ENCODE measurements around the gene ADD3. TPM values are rescaled to one million over a fixed set of nuclear protein-coding genes. Genes with fewer than 3 reads are reported as not detected.
"Not testable (repeated sequence)": the region's sequence is repeated elsewhere in the genome, so short reads cannot be mapped to it uniquely, and the experiment has no call there.

ADD3 gene
- total RNA-seq, 8 experiments from 2014 or later: 18.3 to 251 (median 67.4) TPM

DNA sequence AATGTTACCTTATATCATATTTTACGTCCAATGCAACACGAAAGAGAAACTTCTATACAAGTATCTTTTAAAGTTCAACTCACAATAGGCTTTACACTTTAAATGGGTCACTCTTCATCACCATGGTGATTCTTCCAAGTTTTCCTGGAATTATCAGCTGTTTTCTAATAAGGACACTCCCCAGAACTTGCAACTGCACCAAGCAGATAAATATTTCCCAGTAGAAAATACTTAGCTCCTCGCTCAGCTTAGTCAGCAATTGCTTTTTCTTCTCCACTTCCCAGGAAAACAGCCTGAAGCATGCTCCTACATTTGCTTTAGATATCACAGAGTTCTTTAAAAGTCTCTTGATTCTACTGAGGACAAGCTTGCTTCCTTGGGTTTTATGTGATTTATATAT, 25.7 kb upstream of the ADD3 start:
- Histone ChIP-seq H3K27ac (no peak overlapping the region), H3K4me3 (no peak overlapping the region), H3K4me1 (replicated peaks in 1 of 2) (peaks cover 0 to 3% of the 10 kb centered on the region in 2 donors)
- 0 to 100% (median 79%) methylated on average over 1 to 3 of the region's 3 CpGs for WGBS, 10 experiments
- in situ Hi-C loops (cut with MboI; ENCODE audit: low pct_unique_long_range_greater_than_20kb in 2 of 9, low sequenced_read_pairs in 9 of 9, unreplicated experiment in 9 of 9): no loop called here
- ATAC-seq (replicated peaks in 6 of 8): peak in 4 of 8 experiments; percentile 20 to 70 (median 44)

DNA sequence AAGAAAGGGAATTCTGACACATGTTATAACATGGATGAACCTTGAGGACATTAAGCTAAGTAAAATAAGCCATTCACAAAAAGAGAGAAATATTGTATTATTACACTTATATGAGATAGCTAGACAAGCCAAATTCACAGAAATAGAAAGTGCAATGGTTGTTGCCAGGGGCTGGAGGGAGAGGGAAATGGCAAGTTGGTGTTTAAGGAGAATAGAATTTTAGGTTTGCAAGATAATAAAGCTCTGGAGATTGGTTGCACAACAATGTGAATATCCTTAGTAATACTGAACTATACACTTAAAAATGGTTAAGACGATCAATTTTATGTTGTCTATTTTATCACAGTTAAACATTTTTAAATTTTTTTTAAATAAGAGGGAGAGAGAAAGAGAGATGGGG, 25.0 kb upstream of the ADD3 start:
- 78 to 100% (median 92%) methylated on average over 1 of the region's 1 CpG; no CpG with 5 or more reads in 2 of the 10 experiments for WGBS, 10 experiments
- Histone ChIP-seq H3K4me1 (replicated peaks in 1 of 2) (no peaks in the 10 kb centered on the region), H3K27ac (no peak overlapping the region), H3K4me3 (no peak overlapping the region)
- no peak for ATAC-seq (replicated peaks in 6 of 8)
- in situ Hi-C loops (cut with MboI; ENCODE audit: low pct_unique_long_range_greater_than_20kb in 2 of 9, low sequenced_read_pairs in 9 of 9, unreplicated experiment in 9 of 9): no loop called here

DNA sequence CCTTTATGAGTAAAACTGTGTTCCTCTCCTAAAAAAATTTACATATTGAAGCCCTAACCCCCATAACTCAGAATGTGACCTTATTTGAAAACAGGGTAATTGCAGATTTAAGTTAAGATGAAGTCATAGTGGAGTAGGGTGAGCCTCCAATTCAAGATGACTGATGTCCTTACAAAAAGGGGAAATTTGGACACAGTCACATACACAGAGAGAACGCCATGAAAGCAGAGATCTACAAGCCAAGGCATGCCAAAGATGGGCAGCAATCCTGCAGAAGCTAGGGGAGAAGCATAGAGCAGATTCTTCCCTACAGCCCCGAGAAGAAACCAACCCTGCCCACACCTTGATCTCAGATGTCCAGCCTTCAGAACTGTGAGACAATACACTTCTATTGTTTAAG, 23.8 kb upstream of the ADD3 start:
- in situ Hi-C loops (cut with MboI; ENCODE audit: low pct_unique_long_range_greater_than_20kb in 2 of 9, low sequenced_read_pairs in 9 of 9, unreplicated experiment in 9 of 9): no loop called here
- 14 to 100% (median 80%) methylated on average over 1 to 2 of the region's 2 CpGs; no CpG with 5 or more reads in 1 of the 10 experiments for WGBS, 10 experiments
- no peak for ATAC-seq (replicated peaks in 6 of 8)
- Histone ChIP-seq H3K27ac (no peak overlapping the region), H3K4me1 (replicated peaks in 1 of 2) (no peaks in the 10 kb centered on the region), H3K4me3 (no peak overlapping the region)

DNA sequence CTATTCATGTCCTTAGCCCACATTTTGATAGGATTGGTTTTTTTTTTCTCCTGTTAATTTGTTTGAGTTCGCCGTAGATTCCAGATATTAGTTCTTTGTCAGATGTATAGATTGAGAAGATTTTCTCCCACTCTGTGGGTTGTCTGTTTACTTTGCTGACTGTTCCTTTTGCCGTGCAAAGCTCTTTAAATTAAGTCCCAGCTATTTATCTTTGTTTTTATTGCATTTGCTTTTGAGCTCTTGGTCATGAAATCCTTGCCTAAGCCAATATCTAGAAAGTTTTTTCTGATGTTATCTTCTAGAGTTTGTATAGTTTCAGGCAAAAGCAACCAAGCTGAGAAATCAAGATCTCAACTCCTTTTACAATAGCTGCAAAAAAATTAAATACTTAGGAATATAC, 22.0 kb upstream of the ADD3 start:
- H3K27ac ChIP-seq; ATAC-seq (replicated peaks in 6 of 8); H3K4me3 ChIP-seq; H3K4me1 ChIP-seq (replicated peaks in 1 of 2); in situ Hi-C loops (cut with MboI; ENCODE audit: low pct_unique_long_range_greater_than_20kb in 2 of 9, low sequenced_read_pairs in 9 of 9, unreplicated experiment in 9 of 9): not testable (repeated sequence)
- WGBS, 10 experiments: 86 to 100% (median 94%) methylated on average over 2 to 3 of the region's 3 CpGs; no CpG with 5 or more reads in 1 of the 10 experiments

DNA sequence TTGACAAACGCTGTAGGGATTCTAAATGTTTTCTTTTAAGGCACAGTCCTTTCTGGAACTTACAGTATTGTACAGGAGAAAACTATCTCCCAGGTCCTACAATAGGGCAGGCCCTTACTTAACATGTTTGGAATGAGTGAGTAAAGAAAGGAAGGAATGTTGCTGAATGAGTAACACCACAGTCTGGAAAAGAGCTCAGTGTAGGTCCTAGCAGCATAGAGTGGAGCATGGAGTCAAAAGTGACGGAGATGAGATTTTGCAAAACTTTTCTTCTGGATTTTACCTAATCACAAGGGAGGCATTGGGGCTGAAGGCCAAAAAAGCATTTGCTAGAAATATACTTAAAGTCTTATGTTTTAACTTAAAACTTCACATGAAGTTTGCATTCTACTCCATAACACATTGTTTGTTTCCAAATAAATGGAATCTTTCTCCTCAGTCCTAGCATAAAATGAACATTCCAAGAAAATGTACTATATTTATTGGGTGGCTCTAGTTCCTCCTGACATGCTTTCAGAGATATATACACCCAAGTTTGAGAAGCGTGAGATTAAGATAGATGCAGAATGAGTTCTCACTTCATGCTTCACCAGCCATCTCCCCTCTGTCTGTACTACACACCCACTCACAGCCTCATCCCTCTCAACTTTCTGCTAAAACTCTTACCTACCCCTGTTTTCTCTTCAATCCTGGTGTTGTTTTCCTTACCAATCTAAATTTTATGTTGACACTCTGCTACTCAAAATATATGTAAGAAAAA, 20.2 kb upstream of the ADD3 start:
- ATAC-seq (replicated peaks in 6 of 8): peak in 6 of 8 experiments; percentile 32 to 88 (median 58)
- Histone ChIP-seq H3K4me1 (replicated peaks in 1 of 2) (no peaks in the 10 kb centered on the region), H3K4me3 (no peak overlapping the region), H3K27ac (no peak overlapping the region)
- WGBS, 10 experiments: 0 to 100% (median 85%) methylated on average over 1 to 3 of the region's 3 CpGs
- in situ Hi-C loops (cut with MboI; ENCODE audit: low pct_unique_long_range_greater_than_20kb in 2 of 9, low sequenced_read_pairs in 9 of 9, unreplicated experiment in 9 of 9): no loop called here

DNA sequence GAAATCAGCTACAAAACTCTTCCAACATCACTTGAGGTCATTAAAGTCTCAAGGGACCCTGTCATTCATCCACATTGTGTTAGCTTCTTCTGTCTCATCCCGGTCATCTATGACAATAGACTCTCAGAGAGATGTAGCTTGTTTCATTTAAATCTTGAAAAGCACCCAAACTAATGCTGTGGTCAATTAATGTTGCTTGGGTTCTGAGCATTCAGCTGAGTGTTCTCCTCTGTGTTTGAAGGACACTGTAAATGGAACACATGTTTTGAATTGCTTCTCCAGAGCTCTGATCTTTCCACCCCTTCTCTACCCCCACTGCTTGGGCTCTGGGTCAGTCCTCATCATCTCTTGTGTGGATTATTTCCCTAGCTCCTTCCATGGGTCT, 19.6 kb upstream of the ADD3 start:
- H3K27ac ChIP-seq: no peak overlapping the region

DNA sequence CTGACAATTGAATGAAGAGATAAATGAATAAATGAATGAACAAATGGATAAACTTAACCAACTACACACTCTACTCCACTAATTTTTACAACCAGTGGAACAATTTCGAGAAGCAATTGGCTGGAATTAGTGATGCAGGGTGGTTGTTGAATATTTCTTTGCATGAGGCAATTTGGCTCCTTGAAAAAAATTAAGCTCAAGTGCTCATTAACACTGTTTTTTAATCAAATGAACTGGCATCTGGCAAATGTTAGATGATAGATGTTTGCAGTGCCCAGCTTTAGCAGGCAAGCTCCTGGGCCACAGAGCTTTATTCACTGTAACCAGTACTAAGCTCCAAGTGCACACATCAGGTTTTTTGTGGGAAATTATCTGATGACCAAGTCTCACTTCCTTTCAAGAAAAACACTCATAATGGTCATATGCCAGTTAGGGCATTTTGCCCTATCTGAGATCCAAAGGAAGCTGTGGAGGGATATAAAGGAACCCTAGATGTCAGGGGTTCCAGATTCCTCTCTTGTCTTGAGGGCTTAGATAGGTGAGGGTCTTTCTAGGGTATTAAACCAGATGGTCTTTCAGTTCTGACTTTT, 16.4 kb upstream of the ADD3 start:
- ATAC-seq (replicated peaks in 6 of 8): no peak
- Histone ChIP-seq H3K27ac (no peak overlapping the region), H3K4me3 (no peak overlapping the region), H3K4me1 (replicated peaks in 1 of 2) (no peaks in the 10 kb centered on the region)
- in situ Hi-C loops (cut with MboI; ENCODE audit: low pct_unique_long_range_greater_than_20kb in 2 of 9, low sequenced_read_pairs in 9 of 9, unreplicated experiment in 9 of 9): no loop called here
- 80 to 100% (median 100%) methylated on average over 1 of the region's 1 CpG; no CpG with 5 or more reads in 5 of the 10 experiments for WGBS, 10 experiments

More for the DNA sequence above, 19.6 kb upstream of the ADD3 start:
- ATAC-seq (replicated peaks in 6 of 8): no peak
- Histone ChIP-seq H3K4me3 (no peak overlapping the region), H3K4me1 (replicated peaks in 1 of 2) (no peaks in the 10 kb centered on the region)
- WGBS, 10 experiments: 0 to 83% (median 41%) methylated on average over 1 of the region's 1 CpG; no CpG with 5 or more reads in 2 of the 10 experiments
- in situ Hi-C loops (cut with MboI; ENCODE audit: low pct_unique_long_range_greater_than_20kb in 2 of 9, low sequenced_read_pairs in 9 of 9, unreplicated experiment in 9 of 9): no loop called here

DNA sequence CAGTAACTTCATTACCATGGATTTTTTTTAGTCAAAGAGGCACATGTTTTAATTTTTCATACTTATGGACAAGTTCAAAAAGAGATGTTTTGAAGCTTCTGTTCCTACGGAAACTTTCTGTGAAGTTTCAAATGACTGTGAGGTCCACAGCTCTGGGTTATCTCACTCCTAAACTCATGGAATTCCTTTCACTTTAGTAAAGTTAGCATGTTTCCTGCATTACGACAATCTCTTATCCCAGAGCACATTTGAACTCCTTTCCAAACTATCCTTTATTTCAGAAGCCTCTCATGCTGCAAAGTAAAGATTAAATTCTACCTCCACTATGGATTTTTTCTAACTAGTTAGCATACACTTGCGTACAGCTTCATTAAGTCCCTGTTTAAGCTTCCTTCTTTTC, 15.3 kb upstream of the ADD3 start:
- Histone ChIP-seq H3K4me1 (replicated peaks in 1 of 2) (no peaks in the 10 kb centered on the region), H3K4me3 (no peak overlapping the region), H3K27ac (no peak overlapping the region)
- no peak for ATAC-seq (replicated peaks in 6 of 8)
- WGBS, 10 experiments: 23 to 94% (median 84%) methylated on average over 1 to 3 of the region's 3 CpGs
- in situ Hi-C loops (cut with MboI; ENCODE audit: low pct_unique_long_range_greater_than_20kb in 2 of 9, low sequenced_read_pairs in 9 of 9, unreplicated experiment in 9 of 9): no loop called here

DNA sequence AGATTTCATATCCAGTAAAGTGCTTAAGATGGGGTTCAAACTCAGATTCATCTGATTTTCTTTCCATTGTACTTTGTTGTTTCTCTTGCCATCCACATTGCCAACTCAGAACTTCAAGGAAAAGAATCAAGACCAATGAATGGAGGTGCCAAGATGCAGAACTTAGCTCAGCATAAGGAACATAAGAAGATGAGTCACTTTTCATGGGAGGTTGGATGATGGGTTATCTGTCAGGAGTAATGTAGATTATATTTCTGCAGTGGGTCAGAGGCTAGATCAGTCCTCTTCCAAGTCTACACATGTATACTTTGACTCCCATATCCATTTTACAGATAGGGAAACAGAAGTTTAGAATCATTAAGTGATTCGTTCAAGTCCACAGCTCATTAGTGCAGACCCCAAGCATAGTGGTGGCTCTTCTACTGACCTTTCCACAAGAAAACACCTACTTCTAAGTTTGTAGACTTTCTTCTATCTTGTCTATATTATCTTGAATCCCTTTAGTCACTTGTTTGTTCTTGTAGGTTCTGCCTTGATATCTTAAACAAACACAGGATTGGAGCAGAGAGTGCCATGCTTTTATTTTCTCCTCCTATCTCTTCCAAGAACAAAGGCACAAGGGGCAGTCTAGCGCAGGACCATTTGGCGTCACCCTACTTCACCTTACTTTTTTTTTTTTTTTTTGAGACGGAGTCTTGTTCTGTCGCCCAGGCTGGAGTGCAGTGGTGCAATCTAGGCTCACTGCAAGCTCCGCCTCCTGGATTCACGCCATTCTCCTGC, 14.0 kb upstream of the ADD3 start:
- Histone ChIP-seq H3K27ac (no peak overlapping the region), H3K4me1 (replicated peaks in 1 of 2) (no peaks in the 10 kb centered on the region), H3K4me3 (no peak overlapping the region)
- in situ Hi-C loops (cut with MboI; ENCODE audit: low pct_unique_long_range_greater_than_20kb in 2 of 9, low sequenced_read_pairs in 9 of 9, unreplicated experiment in 9 of 9): no loop called here
- no peak for ATAC-seq (replicated peaks in 6 of 8)
- WGBS, 10 experiments: 67 to 100% (median 94%) methylated on average over 1 to 7 of the region's 7 CpGs

DNA sequence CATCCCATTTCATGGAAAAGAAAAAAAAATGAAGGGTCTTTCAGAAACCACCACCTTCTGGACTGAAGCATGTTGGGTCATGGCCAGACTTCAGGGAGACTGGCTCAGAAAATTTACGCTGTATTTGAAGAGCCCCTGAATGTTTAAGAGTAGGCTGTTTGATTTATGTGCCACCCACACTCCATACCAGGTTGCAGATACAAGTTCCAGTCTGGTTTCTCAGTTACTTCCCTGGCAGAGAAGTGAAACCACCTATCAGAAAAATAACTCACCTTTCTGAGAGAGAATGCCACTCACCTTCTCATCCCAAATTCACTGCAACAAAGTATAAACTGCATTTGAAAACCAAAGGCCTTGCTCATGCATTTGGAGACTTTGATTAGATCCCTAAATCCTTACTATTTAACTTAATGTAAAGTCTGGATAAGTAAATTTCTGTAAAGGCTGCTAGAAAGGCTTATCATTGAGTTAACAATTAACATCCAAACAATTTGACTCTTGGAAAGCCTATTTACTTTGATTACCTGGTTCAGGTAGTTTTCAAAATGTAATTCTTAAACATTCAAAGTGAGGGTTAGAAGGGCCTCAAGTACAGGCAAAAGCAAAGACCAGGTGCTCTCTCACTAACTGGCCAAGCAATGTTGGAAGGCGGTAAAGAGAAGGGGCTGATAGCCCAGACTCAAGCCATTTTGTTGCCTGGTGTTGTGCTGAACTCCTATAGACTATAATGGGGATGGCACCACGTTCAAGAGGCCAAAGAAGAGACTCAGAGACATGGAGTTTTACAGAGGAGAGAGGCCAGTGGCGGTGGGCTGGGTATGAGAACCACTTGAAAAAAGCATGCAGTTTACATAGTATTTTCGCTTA, 12.8 kb upstream of the ADD3 start:
- ATAC-seq (replicated peaks in 6 of 8): no peak
- WGBS, 10 experiments: 60 to 100% (median 88%) methylated on average over 1 to 5 of the region's 5 CpGs
- in situ Hi-C loops (cut with MboI; ENCODE audit: low pct_unique_long_range_greater_than_20kb in 2 of 9, low sequenced_read_pairs in 9 of 9, unreplicated experiment in 9 of 9): no loop called here
- Histone ChIP-seq H3K4me3 (no peak overlapping the region), H3K27ac (no peak overlapping the region), H3K4me1 (replicated peaks in 1 of 2) (no peaks in the 10 kb centered on the region)

DNA sequence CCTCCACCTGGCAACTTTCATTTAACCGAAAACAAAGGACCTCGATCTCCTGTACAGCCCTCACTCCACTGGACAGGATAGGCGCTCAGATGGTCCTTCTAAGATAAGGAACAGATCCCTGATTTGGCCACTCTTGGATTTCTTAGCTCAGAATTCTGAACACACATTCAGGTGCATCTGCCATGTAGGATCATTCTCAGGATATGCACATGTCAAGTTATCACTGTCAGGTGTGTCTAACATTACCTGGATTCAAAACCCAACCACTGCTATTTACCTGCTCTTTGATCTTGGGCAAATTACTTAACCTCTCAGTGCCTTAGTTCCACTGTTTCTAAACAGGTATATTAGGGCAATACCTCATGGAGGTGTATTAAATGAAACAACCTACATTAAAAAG, 12.2 kb upstream of the ADD3 start:
- Histone ChIP-seq H3K4me1 (replicated peaks in 1 of 2) (no peaks in the 10 kb centered on the region), H3K4me3 (no peak overlapping the region), H3K27ac (no peak overlapping the region)
- ATAC-seq (replicated peaks in 6 of 8): no peak
- WGBS, 10 experiments: 80 to 100% (median 92%) methylated on average over 1 to 3 of the region's 3 CpGs; no CpG with 5 or more reads in 2 of the 10 experiments
- in situ Hi-C loops (cut with MboI; ENCODE audit: low pct_unique_long_range_greater_than_20kb in 2 of 9, low sequenced_read_pairs in 9 of 9, unreplicated experiment in 9 of 9): no loop called here

DNA sequence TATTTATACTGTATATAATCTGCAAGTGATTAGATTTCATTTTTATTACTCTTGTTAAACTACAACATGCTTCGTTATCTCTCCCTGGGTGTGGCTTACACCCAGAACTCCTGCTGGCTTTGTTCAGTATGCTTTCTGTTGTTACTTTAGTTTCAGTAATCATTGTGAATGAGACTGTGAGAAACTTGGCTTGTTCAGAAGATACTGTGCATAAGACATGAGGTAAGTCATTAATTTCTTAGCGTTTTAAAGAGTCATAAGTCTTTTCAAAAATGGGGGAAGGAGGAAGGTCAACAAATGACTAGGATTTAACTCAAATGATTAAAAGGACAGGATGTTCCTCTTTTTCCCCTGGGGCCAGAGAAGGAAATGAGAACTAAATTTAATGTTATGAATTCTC, 11.6 kb upstream of the ADD3 start:
- Histone ChIP-seq H3K4me3 (no peak overlapping the region), H3K4me1 (replicated peaks in 1 of 2) (no peaks in the 10 kb centered on the region), H3K27ac (no peak overlapping the region)
- peak in 3 of 8 experiments; percentile 31 to 40 (median 38) for ATAC-seq (replicated peaks in 6 of 8)
- WGBS, 10 experiments: 0 to 92% (median 77%) methylated on average over 1 to 2 of the region's 2 CpGs
- in situ Hi-C loops (cut with MboI; ENCODE audit: low pct_unique_long_range_greater_than_20kb in 2 of 9, low sequenced_read_pairs in 9 of 9, unreplicated experiment in 9 of 9): no loop called here

Measured in motor neuron (in vitro differentiated cells).